GM12878 (cell line): ENCODE measurements around the gene LRRC7. TPM values are rescaled to one million over a fixed set of nuclear protein-coding genes. Genes with fewer than 3 reads are reported as not detected.

ENCODE experiments used
- ATAC-seq: fragments of 200-7000 bp; cut with Tn5 transposase; 3 replicates; pipeline ENCODE4 v1.9.1; 2020; ENCODE audit warnings: mild to moderate bottlenecking, moderate library complexity
- BruUV-seq: library from RNA; stranded (reverse); fragments of 400-500 nt; replicated peaks from 2 replicates; lab custom pipeline; 2021; lab: Mats Ljungman, UMichigan
- CTCF ChIA-PET: fragments of 300-600 bp; sonication (Branson Sonifier 250); formaldehyde crosslinking; extraction: SDS; loops from one replicate; lab custom pipeline; 2021; ENCODE audit warnings: inconsistent platforms; lab: Yijun Ruan, JAX
- POLR2A ChIA-PET: fragments of 350-600 bp; formaldehyde crosslinking; extraction: SDS; loops from one replicate; lab custom pipeline; 2021; ENCODE audit warnings: inconsistent platforms; lab: Charles Lee
- RAD21 ChIA-PET: fragments of 300-600 bp; sonication (Branson Sonifier 250); formaldehyde crosslinking; loops from one replicate; lab custom pipeline; 2023; ENCODE audit warnings: antibody characterized with exemption; ENCODE audit not compliant: unreplicated experiment; lab: Charles Lee
- SMC1A ChIA-PET: fragments of 300-600 bp; sonication (Branson Sonifier 250); formaldehyde crosslinking; loops from one replicate; lab custom pipeline; 2023; ENCODE audit not compliant: unreplicated experiment, uncharacterized antibody; lab: Charles Lee
- DNase-seq: peaks from one replicate; pipeline ENCODE4 v3.0.0-alpha.2; 2011; ENCODE audit warnings: low read depth, low spot score
- FAIRE-seq: peaks from 3 replicates; lab custom pipeline; 2011; peaks lifted over from hg19 to GRCh38; lab: Jason Lieb, UNC
- H2AFZ ChIP-seq: 2 replicates; pipeline ENCODE4 v1.6.0; 2011; ENCODE audit warnings: low read depth, low read length, control low read depth; ENCODE audit not compliant: control insufficient read depth
- H3K27ac ChIP-seq: 2 replicates; pipeline ENCODE4 v1.5.1; 2011; ENCODE audit warnings: control low read depth; ENCODE audit not compliant: control insufficient read depth, insufficient read depth
- H3K27me3 ChIP-seq, 2 experiments: replicated peaks in 1 of 2; 2 replicates each; pipeline versions ENCODE4 v1.6.0 to v1.6.1; 2011; ENCODE audit warnings: low read length in 1 of 2; ENCODE audit not compliant: control insufficient read depth in 2 of 2, insufficient read depth in 2 of 2
- H3K36me3 ChIP-seq, 2 experiments: 2 replicates each; pipeline ENCODE4 v1.5.1; 2011; ENCODE audit warnings: low read length in 1 of 2; ENCODE audit not compliant: control insufficient read depth in 2 of 2, insufficient read depth in 2 of 2
- H3K4me1 ChIP-seq: 2 replicates; pipeline ENCODE4 v1.6.1; 2011; ENCODE audit warnings: mild to moderate bottlenecking, low read length, moderate library complexity, mixed read lengths; ENCODE audit not compliant: control insufficient read depth, insufficient read depth
- H3K4me2 ChIP-seq: 2 replicates; pipeline ENCODE4 v1.6.0; 2011; ENCODE audit warnings: control low read depth; ENCODE audit not compliant: control insufficient read depth, insufficient read depth
- H3K4me3 ChIP-seq: fragments of 200-600 bp; sonication (generic); 2 replicates; pipeline ENCODE4 v1.5.1; 2016
- H3K79me2 ChIP-seq: 2 replicates; pipeline ENCODE4 v1.6.0; 2011; ENCODE audit warnings: low read length; ENCODE audit not compliant: control insufficient read depth, insufficient read depth
- H3K9ac ChIP-seq: 2 replicates; pipeline ENCODE4 v1.8.0; 2011; ENCODE audit warnings: low read length, control low read depth, mixed read lengths; ENCODE audit not compliant: control insufficient read depth, insufficient read depth
- H3K9me3 ChIP-seq: replicated peaks from 3 replicates; pipeline ENCODE4 v1.5.1; 2011; ENCODE audit warnings: mild to moderate bottlenecking, low read length; ENCODE audit not compliant: control insufficient read depth, insufficient read depth
- H4K20me1 ChIP-seq: 2 replicates; pipeline ENCODE4 v1.6.0; 2011; ENCODE audit not compliant: control insufficient read depth, insufficient read depth
- GATAD2B ChIP-seq: fragments of 450-650 bp; conservative IDR thresholded peaks from 2 replicates; pipeline ENCODE4 v1.6.1; 2017; ENCODE audit warnings: low read depth, mild to moderate bottlenecking, moderate library complexity
- MYB ChIP-seq: fragments of 150-350 bp; IDR thresholded peaks from 2 replicates; pipeline ENCODE4 v1.6.1; 2014; ENCODE audit warnings: mild to moderate bottlenecking, low read depth, low read length, borderline replicate concordance
- NKRF ChIP-seq: fragments of 450-650 bp; conservative IDR thresholded peaks from 2 replicates; pipeline ENCODE4 v1.6.1; 2017; ENCODE audit warnings: mild to moderate bottlenecking, moderate library complexity
- WGBS: methylation state at CpG from one replicate; pipeline ENCODE4 v1.1.6; 2016; ENCODE audit warnings: low lambda C conversion rate; ENCODE audit not compliant: insufficient replicate concordance, insufficient coverage; ENCODE audit errors: missing lambda C conversion rate; 5-methylcytosine and 5-hydroxymethylcytosine counted together
- in situ Hi-C: fragments of 300-500 bp; cut with MboI; formaldehyde crosslinking; loops from 9 replicates; pipeline ENCODE4 v1.14.3; 2018; ENCODE audit warnings: mixed read lengths
- intact Hi-C: fragments of 100-400 bp; cut with micrococcal nuclease; formaldehyde crosslinking; loops from one replicate; pipeline ENCODE4 v1.14.2; 2022; ENCODE audit not compliant: unreplicated experiment
- polyA plus RNA-seq, 11 experiments: library from polyadenylated mRNA; depleted of rRNA in 4 of 11; unstranded in 6 of 11; stranded (reverse) in 5 of 11; fragments of >200 nt; fragmentation: Nextera tagmentation in 4 of 11; fragmentation: Illumina TruSeq in 1 of 11; extraction: Ambion mirVana in 4 of 11; extraction: Trizol in 1 of 11; gene quantifications; 1 replicate in 1 of 11; 2 replicates in 10 of 11; pipeline versions ENCODE4 v1.2.1 to v1.2.3, GENCODE V29; 2011 to 2016; ENCODE audit warnings: inconsistent platforms in 2 of 11, missing spikeins in 2 of 11, low read depth in 1 of 11
- total RNA-seq, 4 experiments: library from RNA; depleted of rRNA in 3 of 4; stranded (reverse); fragments of >200 nt in 3 of 4; fragmentation: Illumina TruSeq in 1 of 4; extraction: Trizol in 1 of 4; gene quantifications; 2 replicates each; pipeline versions ENCODE4 v1.2.1 to v1.2.3, GENCODE V29; 2013 to 2021
- TF ChIP-seq, protein P1 (sequence below): IDR thresholded peaks from 2 replicates; pipeline ENCODE4 v1.6.1; 2012; ENCODE audit warnings: low read depth, low read length, improper control_type of control experiment
- TF ChIP-seq, protein P2 (sequence below): IDR thresholded peaks from 2 replicates; pipeline ENCODE4 v1.6.1; 2012; ENCODE audit warnings: mild to moderate bottlenecking, low read depth, low read length

LRRC7 gene
- total and polyA plus RNA-seq, 10 of the 15 experiments (the other 5 are each of a cell fraction or from before 2014, with no cell fraction given) = 0.05 to 1.4 (median 0.24) TPM; not detected in 5

DNA sequence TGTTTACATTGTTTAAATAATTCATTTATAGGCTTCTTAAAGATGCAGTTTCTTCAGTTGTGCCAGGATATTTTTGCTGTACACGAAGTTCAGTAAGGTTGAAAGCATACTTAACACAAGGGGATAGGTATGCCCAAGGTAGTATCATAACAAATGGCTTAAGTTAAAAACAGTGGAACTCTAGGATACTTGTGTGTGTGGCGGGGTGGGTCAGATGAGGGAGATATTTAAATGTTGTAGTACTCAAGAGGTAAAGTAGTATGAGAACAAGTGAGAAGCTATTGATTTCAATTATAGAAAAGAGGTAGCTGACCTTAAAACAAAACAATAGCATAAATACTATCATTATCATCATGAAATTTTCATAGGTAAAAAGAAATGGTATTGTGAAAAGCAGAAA lies 6.2 kb downstream of the LRRC7 start:
- CTCF ChIA-PET = no interaction called here
- H3K4me3 ChIP-seq = no peak overlapping the region

More for the DNA sequence above, 6.2 kb downstream of the LRRC7 start:
- no TSS peak for BruUV-seq
- Histone ChIP-seq H3K9ac (no peak overlapping the region), H3K36me3 (no peaks in the 10 kb centered on the region), H3K27ac (no peak overlapping the region), H3K4me2 (no peak overlapping the region), H3K79me2 (no peaks in the 10 kb centered on the region), H2AFZ (no peak overlapping the region), H3K27me3 (peaks cover 0 to 2% of the 10 kb centered on the region in 2 experiments; a peak in 2 of 4 replicates), H3K9me3 (no peaks in the 10 kb centered on the region), H3K4me1 (no peaks in the 10 kb centered on the region), H4K20me1 (no peaks in the 10 kb centered on the region)
- ChIA-PET RAD21 (no interaction called here), POLR2A (no interaction called here), SMC1A (no interaction called here)
- DNase-seq = no peak
- no peak for FAIRE-seq
- intact Hi-C loops = loop anchor here (2.0 kb wide), 1 partner anchor 21 kb away; no protein-coding TSS in a partner anchor
- WGBS = 5% methylated on average over 2 of the region's 2 CpGs
- in situ Hi-C loops = no loop called here
- no peak for TF ChIP-seq MYB
- TF ChIP-seq, protein P1, sequence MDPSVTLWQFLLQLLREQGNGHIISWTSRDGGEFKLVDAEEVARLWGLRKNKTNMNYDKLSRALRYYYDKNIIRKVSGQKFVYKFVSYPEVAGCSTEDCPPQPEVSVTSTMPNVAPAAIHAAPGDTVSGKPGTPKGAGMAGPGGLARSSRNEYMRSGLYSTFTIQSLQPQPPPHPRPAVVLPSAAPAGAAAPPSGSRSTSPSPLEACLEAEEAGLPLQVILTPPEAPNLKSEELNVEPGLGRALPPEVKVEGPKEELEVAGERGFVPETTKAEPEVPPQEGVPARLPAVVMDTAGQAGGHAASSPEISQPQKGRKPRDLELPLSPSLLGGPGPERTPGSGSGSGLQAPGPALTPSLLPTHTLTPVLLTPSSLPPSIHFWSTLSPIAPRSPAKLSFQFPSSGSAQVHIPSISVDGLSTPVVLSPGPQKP = no peak
- no peak for TF ChIP-seq GATAD2B
- TF ChIP-seq, protein P2, sequence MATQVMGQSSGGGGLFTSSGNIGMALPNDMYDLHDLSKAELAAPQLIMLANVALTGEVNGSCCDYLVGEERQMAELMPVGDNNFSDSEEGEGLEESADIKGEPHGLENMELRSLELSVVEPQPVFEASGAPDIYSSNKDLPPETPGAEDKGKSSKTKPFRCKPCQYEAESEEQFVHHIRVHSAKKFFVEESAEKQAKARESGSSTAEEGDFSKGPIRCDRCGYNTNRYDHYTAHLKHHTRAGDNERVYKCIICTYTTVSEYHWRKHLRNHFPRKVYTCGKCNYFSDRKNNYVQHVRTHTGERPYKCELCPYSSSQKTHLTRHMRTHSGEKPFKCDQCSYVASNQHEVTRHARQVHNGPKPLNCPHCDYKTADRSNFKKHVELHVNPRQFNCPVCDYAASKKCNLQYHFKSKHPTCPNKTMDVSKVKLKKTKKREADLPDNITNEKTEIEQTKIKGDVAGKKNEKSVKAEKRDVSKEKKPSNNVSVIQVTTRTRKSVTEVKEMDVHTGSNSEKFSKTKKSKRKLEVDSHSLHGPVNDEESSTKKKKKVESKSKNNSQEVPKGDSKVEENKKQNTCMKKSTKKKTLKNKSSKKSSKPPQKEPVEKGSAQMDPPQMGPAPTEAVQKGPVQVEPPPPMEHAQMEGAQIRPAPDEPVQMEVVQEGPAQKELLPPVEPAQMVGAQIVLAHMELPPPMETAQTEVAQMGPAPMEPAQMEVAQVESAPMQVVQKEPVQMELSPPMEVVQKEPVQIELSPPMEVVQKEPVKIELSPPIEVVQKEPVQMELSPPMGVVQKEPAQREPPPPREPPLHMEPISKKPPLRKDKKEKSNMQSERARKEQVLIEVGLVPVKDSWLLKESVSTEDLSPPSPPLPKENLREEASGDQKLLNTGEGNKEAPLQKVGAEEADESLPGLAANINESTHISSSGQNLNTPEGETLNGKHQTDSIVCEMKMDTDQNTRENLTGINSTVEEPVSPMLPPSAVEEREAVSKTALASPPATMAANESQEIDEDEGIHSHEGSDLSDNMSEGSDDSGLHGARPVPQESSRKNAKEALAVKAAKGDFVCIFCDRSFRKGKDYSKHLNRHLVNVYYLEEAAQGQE = no peak
- no peak for TF ChIP-seq NKRF
- no peak for ATAC-seq
